SK-N-SH treated with all-trans-retinoic acid at 6 μM for 48 hours (cell line): ENCODE results near the gene BTN2A1.

Experiments used
- ATAC-seq: fragments of 200-7000 bp; cut with Tn5 transposase; 3 replicates; pipeline ENCODE4 v1.9.1; 2020; ENCODE audit warnings: mild to moderate bottlenecking, moderate library complexity
- ARNTL ChIP-seq: fragments of 450-650 bp; formaldehyde crosslinking; IDR thresholded peaks from 2 replicates; pipeline ENCODE4 v1.5.0; 2020; ENCODE audit warnings: low read depth, mild to moderate bottlenecking, moderate library complexity, borderline replicate concordance
- BACH2 ChIP-seq: fragments of 250-450 bp; sonication (Bioruptor Pico); IDR thresholded peaks from 2 replicates; pipeline ENCODE4 v1.9.0; 2021; ENCODE audit warnings: mild to moderate bottlenecking, borderline replicate concordance
- CREB5 ChIP-seq: fragments of 250-450 bp; sonication (Bioruptor Pico); IDR thresholded peaks from 2 replicates; pipeline ENCODE4 v1.5.1; 2020; ENCODE audit warnings: low read depth, mild to moderate bottlenecking, moderate library complexity
- CSDC2 ChIP-seq: fragments of 250-450 bp; sonication (Bioruptor Pico); IDR thresholded peaks from 2 replicates; pipeline ENCODE4 v1.5.0; 2020; ENCODE audit warnings: mild to moderate bottlenecking, moderate library complexity
- CSRNP3 ChIP-seq: fragments of 250-450 bp; sonication (Bioruptor Pico); IDR thresholded peaks from 2 replicates; pipeline ENCODE4 v1.5.1; 2021; ENCODE audit warnings: mild to moderate bottlenecking, moderate library complexity
- ESRRG ChIP-seq: fragments of 250-450 bp; sonication (Bioruptor Pico); IDR thresholded peaks from 2 replicates; pipeline ENCODE4 v1.6.1; 2021; ENCODE audit warnings: mild to moderate bottlenecking
- GLIS3 ChIP-seq: fragments of 250-450 bp; sonication (Bioruptor Pico); IDR thresholded peaks from 2 replicates; pipeline ENCODE4 v1.5.0; 2020; ENCODE audit warnings: mild to moderate bottlenecking, moderate library complexity
- ISL1 ChIP-seq: fragments of 250-450 bp; sonication (Bioruptor Pico); IDR thresholded peaks from 2 replicates; pipeline ENCODE4 v2.1.2; 2022; ENCODE audit warnings: mild to moderate bottlenecking, moderate library complexity
- OSR1 ChIP-seq: fragments of 250-450 bp; sonication (Bioruptor Pico); IDR thresholded peaks from 2 replicates; pipeline ENCODE4 v1.8.0; 2022; ENCODE audit warnings: moderate library complexity, mild to moderate bottlenecking, inconsistent platforms
- POU6F1 ChIP-seq: fragments of 250-450 bp; sonication (Bioruptor Pico); IDR thresholded peaks from 2 replicates; pipeline ENCODE4 v1.8.0; 2021; ENCODE audit warnings: low read depth, mild to moderate bottlenecking, moderate library complexity, borderline replicate concordance
- PPARA ChIP-seq: fragments of 250-450 bp; sonication (Bioruptor Pico); IDR thresholded peaks from 2 replicates; pipeline ENCODE4 v1.5.0; 2020; ENCODE audit warnings: mild to moderate bottlenecking, borderline replicate concordance
- RARB ChIP-seq: fragments of 250-450 bp; sonication (Bioruptor Pico); IDR thresholded peaks from 2 replicates; pipeline ENCODE4 v1.8.0; 2021; ENCODE audit warnings: mild to moderate bottlenecking, moderate library complexity
- SNAI2 ChIP-seq: fragments of 250-450 bp; sonication (Bioruptor Pico); IDR thresholded peaks from 2 replicates; pipeline ENCODE4 v1.5.0; 2020; ENCODE audit warnings: mild to moderate bottlenecking, moderate library complexity
- TCF4 ChIP-seq: fragments of 250-450 bp; sonication (Bioruptor Pico); IDR thresholded peaks from 2 replicates; pipeline ENCODE4 v1.8.0; 2021; ENCODE audit warnings: mild to moderate bottlenecking, moderate library complexity, borderline replicate concordance
- TOX ChIP-seq: fragments of 250-450 bp; sonication (Bioruptor Pico); IDR thresholded peaks from 2 replicates; pipeline ENCODE4 v1.8.0; 2021; ENCODE audit warnings: mild to moderate bottlenecking, moderate library complexity, borderline replicate concordance
- TSHZ2 ChIP-seq: fragments of 250-450 bp; sonication (Bioruptor Pico); IDR thresholded peaks from 2 replicates; pipeline ENCODE4 v1.5.0; 2020; ENCODE audit warnings: mild to moderate bottlenecking, moderate library complexity
- ZC3H10 ChIP-seq: fragments of 250-450 bp; sonication (Bioruptor Pico); IDR thresholded peaks from 2 replicates; pipeline ENCODE4 v1.5.1; 2021; ENCODE audit warnings: mild to moderate bottlenecking, moderate library complexity
- ZFP3 ChIP-seq: fragments of 250-450 bp; sonication (Bioruptor Pico); IDR thresholded peaks from 2 replicates; pipeline ENCODE4 v1.5.0; 2020; ENCODE audit warnings: mild to moderate bottlenecking, moderate library complexity
- ZFP30 ChIP-seq: fragments of 450-650 bp; formaldehyde crosslinking; IDR thresholded peaks from 2 replicates; pipeline ENCODE4 v1.5.0; 2022; ENCODE audit warnings: mild to moderate bottlenecking, moderate library complexity
- ZNF565 ChIP-seq: fragments of 450-650 bp; formaldehyde crosslinking; conservative IDR thresholded peaks from 2 replicates; pipeline ENCODE4 v1.5.0; 2020; ENCODE audit warnings: low read depth, mild to moderate bottlenecking, moderate library complexity
- ZNF70 ChIP-seq: fragments of 450-650 bp; formaldehyde crosslinking; IDR thresholded peaks from 2 replicates; pipeline ENCODE4 v1.5.0; 2020; ENCODE audit warnings: mild to moderate bottlenecking, moderate library complexity
- ZNF8 ChIP-seq: fragments of 450-650 bp; formaldehyde crosslinking; IDR thresholded peaks from 2 replicates; pipeline ENCODE4 v1.5.0; 2020; ENCODE audit warnings: mild to moderate bottlenecking, moderate library complexity

The BTN2A1 gene

GRCh38 chr6:26452631-26453235 is 5.0 kb upstream of the BTN2A1 start:
- no peak for ATAC-seq
- TF ChIP-seq GLIS3 (CRISPR knock-in tag), result no peak
- TF ChIP-seq ZFP30 (CRISPR knock-in tag), result no peak
- no peak for TF ChIP-seq CSRNP3 (CRISPR knock-in tag)
- TF ChIP-seq ZNF8 (CRISPR knock-in tag), result no peak
- no peak for TF ChIP-seq ESRRG (CRISPR knock-in tag)
- no peak for TF ChIP-seq ZFP3 (CRISPR knock-in tag)
- no peak for TF ChIP-seq ISL1
- no peak for TF ChIP-seq BACH2 (CRISPR knock-in tag)
- TF ChIP-seq RARB, result no peak
- no peak for TF ChIP-seq ZNF565 (CRISPR knock-in tag)
- TF ChIP-seq ZC3H10, result no peak
- no peak for TF ChIP-seq CSDC2 (CRISPR knock-in tag)
- TF ChIP-seq SNAI2 (CRISPR knock-in tag), result no peak
- no peak for TF ChIP-seq ZNF70
- no peak for TF ChIP-seq OSR1 (CRISPR knock-in tag)
- no peak for TF ChIP-seq POU6F1 (CRISPR knock-in tag)
- TF ChIP-seq CREB5 (CRISPR knock-in tag), result no peak

- ATAC-seq, result no peak
- no peak for TF ChIP-seq PPARA (CRISPR knock-in tag)
- no peak for TF ChIP-seq GLIS3 (CRISPR knock-in tag)
- TF ChIP-seq POU6F1 (CRISPR knock-in tag), result no peak
- no peak for TF ChIP-seq OSR1 (CRISPR knock-in tag)
- TF ChIP-seq ZNF8 (CRISPR knock-in tag), result no peak
- TF ChIP-seq TOX (CRISPR knock-in tag), result no peak
- TF ChIP-seq ESRRG (CRISPR knock-in tag), result no peak
- no peak for TF ChIP-seq ZNF70
- TF ChIP-seq TSHZ2, result no peak
- TF ChIP-seq RARB, result no peak
- no peak for TF ChIP-seq ZFP3 (CRISPR knock-in tag)
- TF ChIP-seq CREB5 (CRISPR knock-in tag), result no peak
- TF ChIP-seq ARNTL, result no peak
- no peak for TF ChIP-seq SNAI2 (CRISPR knock-in tag)
- TF ChIP-seq TCF4 (CRISPR knock-in tag), result no peak
Observed at GRCh38 chr6:26454631-26455030, 3.1 kb upstream of the BTN2A1 start.
